Cardiac muscle cell (in vitro differentiated cells and primary cell): Measurements from ENCODE around the gene SLC52A1. TPM values are rescaled to one million over a fixed set of nuclear protein-coding genes. Genes with fewer than 3 reads are reported as not detected.
"Not testable (repeated sequence)": the region's sequence is repeated elsewhere in the genome, so short reads cannot be mapped to it uniquely, and the experiment has no call there.

Experiments
- DNase-seq, 2 donors: peaks; one replicate each; pipeline versions ENCODE4 v3.0.0 to v3.0.0-alpha.2; 2010 to 2017; ENCODE audit warnings: low read depth in 1 of 2, low spot score in 1 of 2
- H3K27ac ChIP-seq: fragments of 200-600 bp; sonication (generic); 2 replicates; pipeline ENCODE4 v1.5.1; 2016
- H3K27me3 ChIP-seq: fragments of 200-600 bp; sonication (generic); 2 replicates; pipeline ENCODE4 v1.6.0; 2016; ENCODE audit warnings: control low read depth
- H3K36me3 ChIP-seq: fragments of 200-600 bp; sonication (generic); 2 replicates; pipeline ENCODE4 v1.5.1; 2016; ENCODE audit warnings: control low read depth
- H3K4me1 ChIP-seq: fragments of 200-600 bp; sonication (generic); 2 replicates; pipeline ENCODE4 v1.8.1; 2017; ENCODE audit warnings: low read depth, mild to moderate bottlenecking, mixed run types
- H3K4me3 ChIP-seq: fragments of 200-600 bp; sonication (generic); 2 replicates; pipeline ENCODE4 v1.5.1; 2016; ENCODE audit warnings: mild to moderate bottlenecking
- H3K9me3 ChIP-seq: fragments of 200-600 bp; sonication (generic); 2 replicates; pipeline ENCODE4 v1.5.1; 2017; ENCODE audit warnings: low read depth, mild to moderate bottlenecking, control low read depth
- polyA plus RNA-seq: library from polyadenylated mRNA; unstranded; fragments of >200 nt; fragmentation: Nextera tagmentation; extraction: Ambion mirVana; gene quantifications from 2 replicates; pipeline ENCODE4 v1.2.1, GENCODE V29; 2016
- total RNA-seq: library from RNA; depleted of rRNA; stranded (reverse); fragments of >200 nt; gene quantifications from 2 replicates; pipeline ENCODE4 v1.2.3, GENCODE V29; 2016
- TF ChIP-seq, protein P1 (sequence below): IDR thresholded peaks from 2 replicates; pipeline ENCODE4 v1.5.1; 2012; ENCODE audit warnings: low read depth, mild to moderate bottlenecking, low read length

SLC52A1 gene
- total and polyA plus RNA-seq, 2 experiments from 2014 or later, result not detected

DNA sequence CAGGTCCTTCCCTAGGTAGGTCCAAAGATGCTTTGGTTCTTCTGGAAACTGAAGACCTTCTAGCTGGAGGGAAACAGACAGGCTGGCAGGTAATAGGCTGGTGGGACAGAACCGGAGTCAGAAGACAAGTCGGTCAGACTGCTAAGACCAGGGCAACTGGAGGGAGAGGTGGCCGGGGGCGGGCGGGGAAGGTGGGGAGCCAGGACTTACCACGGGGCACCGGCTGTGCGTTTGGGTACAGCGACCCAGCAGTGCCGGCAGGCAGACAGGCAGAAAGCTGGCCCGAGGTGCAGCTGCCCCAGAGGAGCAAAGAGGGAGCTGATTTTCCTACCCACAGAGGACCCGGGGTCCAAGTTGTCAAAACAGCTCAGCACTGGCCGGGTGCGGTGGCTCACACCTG lies 575 bp downstream of the SLC52A1 start:
- H3K4me1 ChIP-seq, result no peaks in the 10 kb centered on the region
- no peak for DNase-seq
- no peaks in the 10 kb centered on the region for H3K36me3 ChIP-seq
- no peaks in the 10 kb centered on the region for H3K9me3 ChIP-seq
- H3K4me3 ChIP-seq, result no peak overlapping the region
- peaks cover 16% of the 10 kb centered on the region for H3K27me3 ChIP-seq
- TF ChIP-seq, protein P1, sequence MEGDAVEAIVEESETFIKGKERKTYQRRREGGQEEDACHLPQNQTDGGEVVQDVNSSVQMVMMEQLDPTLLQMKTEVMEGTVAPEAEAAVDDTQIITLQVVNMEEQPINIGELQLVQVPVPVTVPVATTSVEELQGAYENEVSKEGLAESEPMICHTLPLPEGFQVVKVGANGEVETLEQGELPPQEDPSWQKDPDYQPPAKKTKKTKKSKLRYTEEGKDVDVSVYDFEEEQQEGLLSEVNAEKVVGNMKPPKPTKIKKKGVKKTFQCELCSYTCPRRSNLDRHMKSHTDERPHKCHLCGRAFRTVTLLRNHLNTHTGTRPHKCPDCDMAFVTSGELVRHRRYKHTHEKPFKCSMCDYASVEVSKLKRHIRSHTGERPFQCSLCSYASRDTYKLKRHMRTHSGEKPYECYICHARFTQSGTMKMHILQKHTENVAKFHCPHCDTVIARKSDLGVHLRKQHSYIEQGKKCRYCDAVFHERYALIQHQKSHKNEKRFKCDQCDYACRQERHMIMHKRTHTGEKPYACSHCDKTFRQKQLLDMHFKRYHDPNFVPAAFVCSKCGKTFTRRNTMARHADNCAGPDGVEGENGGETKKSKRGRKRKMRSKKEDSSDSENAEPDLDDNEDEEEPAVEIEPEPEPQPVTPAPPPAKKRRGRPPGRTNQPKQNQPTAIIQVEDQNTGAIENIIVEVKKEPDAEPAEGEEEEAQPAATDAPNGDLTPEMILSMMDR, result no peak
- no peak overlapping the region for H3K27ac ChIP-seq

DNA sequence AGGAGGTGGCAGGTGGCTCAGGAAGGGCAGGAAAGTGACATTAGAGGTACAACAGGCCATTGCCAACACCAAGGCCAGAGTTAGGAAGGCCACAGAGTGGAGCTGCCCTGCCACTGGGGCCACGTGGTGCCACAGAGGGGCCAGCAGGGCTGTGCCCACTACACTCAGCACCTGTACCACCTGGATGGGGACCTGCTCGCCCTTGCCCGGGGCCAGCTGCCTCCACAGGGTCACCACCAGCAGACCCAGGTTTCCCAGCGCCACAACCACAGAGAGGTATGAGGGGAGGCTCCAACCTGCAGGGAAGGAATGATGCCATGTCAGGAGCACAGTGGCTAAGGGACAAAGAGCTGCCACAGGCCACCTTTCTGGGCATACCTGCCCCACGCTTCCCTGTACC lies 1.2 kb downstream of the SLC52A1 start:
- TF ChIP-seq, protein P1, result no peak
- peaks cover 16% of the 10 kb centered on the region for H3K27me3 ChIP-seq
- no peaks in the 10 kb centered on the region for H3K4me1 ChIP-seq
- H3K4me3 ChIP-seq, result no peak overlapping the region
- H3K36me3 ChIP-seq, result no peaks in the 10 kb centered on the region
- DNase-seq, result no peak
- H3K9me3 ChIP-seq, result no peaks in the 10 kb centered on the region
- H3K27ac ChIP-seq, result no peak overlapping the region

DNA sequence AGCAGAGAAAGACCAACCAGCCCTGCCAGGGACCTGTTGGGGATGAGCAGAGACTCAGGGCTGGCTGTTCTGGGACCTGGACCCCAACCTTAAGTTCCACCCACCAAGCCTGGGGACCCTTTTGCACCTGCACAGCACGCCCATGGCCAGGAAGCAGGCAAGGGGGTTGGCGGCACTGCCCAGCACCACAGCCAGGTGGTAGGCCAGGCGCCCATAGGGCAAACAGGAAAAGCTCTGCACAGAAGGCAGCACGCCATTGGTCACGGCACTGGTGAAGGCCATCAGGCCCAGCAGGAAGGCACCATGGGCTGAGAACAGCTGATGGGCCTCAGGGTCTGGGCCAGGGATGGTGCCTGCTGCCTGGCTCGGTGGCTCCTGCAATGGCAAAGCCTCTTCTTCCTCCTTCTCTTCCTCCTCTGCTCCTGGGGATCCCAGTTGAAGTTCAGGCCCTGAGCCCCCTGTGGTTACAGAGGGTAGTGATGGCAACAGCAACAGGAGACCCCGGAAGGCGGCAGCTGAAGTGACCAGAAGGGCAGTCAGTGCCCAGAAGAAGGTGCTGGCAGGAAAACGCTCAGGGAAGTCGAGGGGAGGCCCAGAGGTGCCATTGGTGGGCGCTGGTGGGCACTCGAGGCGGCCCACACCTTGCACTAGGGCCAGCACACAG lies 1.7 kb downstream of the SLC52A1 start:
- no peak for DNase-seq
- TF ChIP-seq, protein P1, result no peak
- H3K9me3 ChIP-seq, result no peaks in the 10 kb centered on the region
- no peak overlapping the region for H3K27ac ChIP-seq
- no peaks in the 10 kb centered on the region for H3K36me3 ChIP-seq
- H3K4me3 ChIP-seq, result no peak overlapping the region
- H3K4me1 ChIP-seq, result no peaks in the 10 kb centered on the region
- peaks cover 16% of the 10 kb centered on the region for H3K27me3 ChIP-seq

DNA sequence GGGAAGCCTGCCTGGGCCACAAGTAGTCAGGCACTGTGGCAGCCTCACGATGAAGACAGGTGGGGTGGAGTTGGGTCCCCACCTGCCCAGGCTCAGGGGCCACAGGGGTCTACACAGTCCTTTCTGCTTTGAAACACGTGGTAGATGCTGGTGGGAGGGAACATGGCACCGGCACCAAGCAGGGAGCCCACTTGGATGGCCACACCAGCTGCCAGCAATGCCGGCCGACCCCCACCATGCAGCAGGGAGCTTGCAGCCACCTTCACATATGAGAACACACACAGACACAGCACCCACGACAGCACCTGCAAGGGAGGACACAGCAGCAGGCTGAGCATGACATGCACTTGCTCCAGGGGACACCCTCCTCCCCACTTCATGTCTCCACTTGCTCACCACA lies 2.4 kb downstream of the SLC52A1 start:
- TF ChIP-seq, protein P1, result no peak
- DNase-seq, result no peak
- Histone ChIP-seq H3K27ac (no peak overlapping the region), H3K4me1 (no peaks in the 10 kb centered on the region), H3K36me3 (no peaks in the 10 kb centered on the region), H3K4me3 (no peak overlapping the region), H3K27me3 (peaks cover 16% of the 10 kb centered on the region), H3K9me3 (no peaks in the 10 kb centered on the region)

DNA sequence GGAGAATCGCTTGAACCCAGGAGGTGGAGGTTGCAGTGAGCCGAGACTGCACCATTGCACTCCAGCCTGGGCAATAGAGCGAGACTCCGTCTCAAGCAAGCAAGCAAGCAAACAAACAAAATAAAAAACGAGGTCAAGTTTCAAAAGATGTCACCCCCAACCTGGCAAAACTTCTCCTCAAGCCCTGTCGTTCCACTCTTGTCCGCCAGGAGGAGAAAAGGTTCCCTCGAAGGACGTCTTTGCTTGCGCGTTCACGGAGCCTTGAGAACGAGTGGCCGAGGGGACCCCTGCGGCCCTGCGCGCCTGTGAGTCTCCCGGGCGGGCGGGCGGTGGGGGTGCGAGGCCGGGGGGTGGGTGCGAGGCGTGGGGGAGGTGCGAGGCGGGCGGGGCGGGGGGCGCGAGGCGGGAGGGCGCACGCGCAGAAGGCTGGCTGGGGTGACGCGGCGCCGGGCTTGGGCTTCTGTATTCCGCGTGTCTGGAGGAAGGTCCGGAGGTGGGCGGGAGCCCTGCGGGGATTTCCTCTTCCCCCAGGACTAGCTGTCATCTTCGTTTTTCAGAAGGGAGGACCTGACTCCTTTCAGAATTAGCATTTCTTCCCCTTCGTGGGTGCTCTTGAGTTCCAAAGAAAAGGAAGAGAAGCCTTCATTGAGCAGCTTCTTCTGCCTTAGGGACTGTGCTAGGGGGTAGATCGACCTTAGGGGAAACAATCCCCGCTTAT lies 3.7 kb downstream of the SLC52A1 start:
- peak; percentile 82 to 88 for DNase-seq
- Histone ChIP-seq H3K4me3 (peak overlapping the region; percentile 28), H3K27me3 (peaks cover 16% of the 10 kb centered on the region), H3K27ac (no peak overlapping the region), H3K9me3 (no peaks in the 10 kb centered on the region), H3K4me1 (no peaks in the 10 kb centered on the region), H3K36me3 (no peaks in the 10 kb centered on the region)
- TF ChIP-seq, protein P1, result peak; percentile 70

DNA sequence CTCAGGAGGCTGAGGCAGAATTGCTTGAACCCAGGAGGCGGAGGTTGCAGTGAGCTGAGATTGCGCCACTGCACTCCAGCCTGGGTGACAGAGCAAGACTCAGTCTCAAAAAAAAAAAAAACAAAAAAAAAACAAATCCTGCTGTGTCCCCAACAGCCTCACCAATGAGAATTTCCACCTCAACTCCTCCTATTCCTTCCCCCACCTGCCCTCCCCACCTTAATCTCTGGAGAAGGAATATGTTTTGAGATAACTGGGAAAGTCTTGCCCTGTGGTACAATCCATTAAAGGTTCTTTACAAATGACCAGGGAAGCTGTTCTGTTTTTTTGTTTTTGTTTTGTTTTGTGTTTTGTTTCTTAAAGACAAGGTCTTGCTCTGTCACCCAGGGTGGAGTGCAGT lies 5.1 kb downstream of the SLC52A1 start:
- H3K4me3 ChIP-seq, H3K27ac ChIP-seq, H3K36me3 ChIP-seq, H3K9me3 ChIP-seq, DNase-seq, H3K4me1 ChIP-seq: not testable (repeated sequence)
- H3K27me3 ChIP-seq, result peaks cover 11% of the 10 kb centered on the region
